ENCODE results near the gene PTPN6. TPM values are rescaled to one million over a fixed set of nuclear protein-coding genes. Genes with fewer than 3 reads are reported as not detected.

Gene PTPN6
- total and polyA plus RNA-seq, 2 donors from 2014 or later, result 38.0 to 70.8 TPM

GRCh38 chr12:7001921-7002591 lies 50.9 kb downstream of the PTPN6 start:
- TF ChIP-seq CTCF (IDR thresholded peaks at IDR 0.05; ENCODE audit: borderline replicate concordance, extremely low read depth, insufficient read depth), result no peak
- Histone ChIP-seq H3K4me3 (ENCODE audit: low read length in 3 of 3) (no peak overlapping the region), H3K4me1 (ENCODE audit: control insufficient read depth in 2 of 3, insufficient read depth in 2 of 3, low read depth in 1 of 3, low read length in 3 of 3) (peaks cover 0 to 16% (median 16%) of the 10 kb centered on the region in 3 donors), H3K9ac (ENCODE audit: low read length in 3 of 3) (no peak overlapping the region), H3K27me3 (ENCODE audit: control insufficient read depth, insufficient read depth, low read length) (no peaks in the 10 kb centered on the region), H3K27ac (ENCODE audit: low read depth in 2 of 2, low read length in 2 of 2) (no peak overlapping the region), H3K9me3 (ENCODE audit: control insufficient read depth in 2 of 3, insufficient read depth in 1 of 3, low read length in 3 of 3) (no peaks in the 10 kb centered on the region), H3K36me3 (ENCODE audit: control insufficient read depth in 2 of 3, insufficient read depth in 3 of 3, low read length in 3 of 3) (peaks cover 0 to 12% (median 4%) of the 10 kb centered on the region in 3 donors)
- intact Hi-C loops (cut with DNase I), result no loop called here
- FAIRE-seq (no peak), DNase-seq (no peak)

GRCh38 chr12:7004287-7004803 lies 53.2 kb downstream of the PTPN6 start:
- no peaks in the 10 kb centered on the region for H3K9me3 ChIP-seq (ENCODE audit: control insufficient read depth in 2 of 3, insufficient read depth in 1 of 3, low read length in 3 of 3)
- intact Hi-C loops (cut with DNase I), result no loop called here
- H3K4me1 ChIP-seq (ENCODE audit: control insufficient read depth in 2 of 3, insufficient read depth in 2 of 3, low read depth in 1 of 3, low read length in 3 of 3), result peaks cover 0 to 4% (median 2%) of the 10 kb centered on the region in 3 donors
- H3K4me3 ChIP-seq (ENCODE audit: low read length in 3 of 3), result no peak overlapping the region
- DNase-seq (no peak), FAIRE-seq (no peak)
- no peak overlapping the region for H3K27ac ChIP-seq (ENCODE audit: low read depth in 2 of 2, low read length in 2 of 2)
- H3K36me3 ChIP-seq (ENCODE audit: control insufficient read depth in 2 of 3, insufficient read depth in 3 of 3, low read length in 3 of 3), result peaks cover 0 to 13% (median 2%) of the 10 kb centered on the region in 3 donors
- H3K27me3 ChIP-seq (ENCODE audit: control insufficient read depth, insufficient read depth, low read length), result no peaks in the 10 kb centered on the region
- no peak for TF ChIP-seq CTCF (IDR thresholded peaks at IDR 0.05; ENCODE audit: borderline replicate concordance, extremely low read depth, insufficient read depth)
- H3K9ac ChIP-seq (ENCODE audit: low read length in 3 of 3), result no peak overlapping the region

GRCh38 chr12:7004840-7005239 lies 53.7 kb downstream of the PTPN6 start:
- DNase-seq (no peak), FAIRE-seq (no peak)
- Histone ChIP-seq H3K27ac (ENCODE audit: low read depth in 2 of 2, low read length in 2 of 2) (no peak overlapping the region), H3K9me3 (ENCODE audit: control insufficient read depth in 2 of 3, insufficient read depth in 1 of 3, low read length in 3 of 3) (no peaks in the 10 kb centered on the region), H3K36me3 (ENCODE audit: control insufficient read depth in 2 of 3, insufficient read depth in 3 of 3, low read length in 3 of 3) (peaks cover 0 to 15% (median 2%) of the 10 kb centered on the region in 3 donors), H3K9ac (ENCODE audit: low read length in 3 of 3) (no peak overlapping the region), H3K27me3 (ENCODE audit: control insufficient read depth, insufficient read depth, low read length) (no peaks in the 10 kb centered on the region), H3K4me1 (ENCODE audit: control insufficient read depth in 2 of 3, insufficient read depth in 2 of 3, low read depth in 1 of 3, low read length in 3 of 3) (peaks cover 0 to 4% (median 0%) of the 10 kb centered on the region in 3 donors), H3K4me3 (ENCODE audit: low read length in 3 of 3) (no peak overlapping the region)
- TF ChIP-seq CTCF (IDR thresholded peaks at IDR 0.05; ENCODE audit: borderline replicate concordance, extremely low read depth, insufficient read depth), result no peak
- intact Hi-C loops (cut with DNase I), result no loop called here

All from kidney (tissue), 14 donors.